ENCODE data around the gene PLCG2.
"Not testable (repeated sequence)": the region's sequence is repeated elsewhere in the genome, so short reads cannot be mapped to it uniquely, and the experiment has no call there.

Gene PLCG2

GRCh38 chr16:81997738-81998137 lies 218.6 kb downstream of the PLCG2 start:
- no peak for DNase-seq (ENCODE audit: low read depth in 3 of 3)

- no peak for DNase-seq (ENCODE audit: low read depth in 3 of 3)
Measured at GRCh38 chr16:82002831-82003230, 223.7 kb downstream of the PLCG2 start.

- DNase-seq (ENCODE audit: low read depth in 3 of 3) = no peak
Measured at GRCh38 chr16:82004601-82005000, 225.5 kb downstream of the PLCG2 start.

- no peak for DNase-seq (ENCODE audit: low read depth in 3 of 3)
Measured at GRCh38 chr16:82005027-82005830, 226.1 kb downstream of the PLCG2 start.

- no peak for DNase-seq (ENCODE audit: low read depth in 3 of 3)
Measured at GRCh38 chr16:82006036-82006435, 226.9 kb downstream of the PLCG2 start.

GRCh38 chr16:82007189-82007588 lies 228.1 kb downstream of the PLCG2 start:
- no peak for DNase-seq (ENCODE audit: low read depth in 3 of 3)

- no peak for DNase-seq (ENCODE audit: low read depth in 3 of 3)
Measured at GRCh38 chr16:82008957-82009592, 230.0 kb downstream of the PLCG2 start.

GRCh38 chr16:82009789-82010188 lies 230.7 kb downstream of the PLCG2 start:
- DNase-seq (ENCODE audit: low read depth in 3 of 3) = not testable (repeated sequence)

GRCh38 chr16:82010649-82011048 lies 231.6 kb downstream of the PLCG2 start:
- DNase-seq (ENCODE audit: low read depth in 3 of 3) = no peak

- DNase-seq (ENCODE audit: low read depth in 3 of 3) = peak; percentile 17 to 61 (median 26)
Measured at GRCh38 chr16:82011199-82011641, 232.1 kb downstream of the PLCG2 start, which contains the start of gene SDR42E1. Gene SDR42E1, minus strand, starts transcription at chr16:82011470. Its CDS starts 10,612 bp downstream, at chr16:82000858.

All from stimulated activated CD4-positive, alpha-beta T cell treated with anti-CD3 and anti-CD28 coated beads, TNF-alpha, amount 100 ng/mL, for 24 hours (primary cell).